ENCODE data around the gene NOS3. TPM values are rescaled to one million over a fixed set of nuclear protein-coding genes. Genes with fewer than 3 reads are reported as not detected.
"Not testable (repeated sequence)": the region's sequence is repeated elsewhere in the genome, so short reads cannot be mapped to it uniquely, and the experiment has no call there.

Gene NOS3
- total RNA-seq, 1 donor from 2014 or later: 0.22 TPM

DNA sequence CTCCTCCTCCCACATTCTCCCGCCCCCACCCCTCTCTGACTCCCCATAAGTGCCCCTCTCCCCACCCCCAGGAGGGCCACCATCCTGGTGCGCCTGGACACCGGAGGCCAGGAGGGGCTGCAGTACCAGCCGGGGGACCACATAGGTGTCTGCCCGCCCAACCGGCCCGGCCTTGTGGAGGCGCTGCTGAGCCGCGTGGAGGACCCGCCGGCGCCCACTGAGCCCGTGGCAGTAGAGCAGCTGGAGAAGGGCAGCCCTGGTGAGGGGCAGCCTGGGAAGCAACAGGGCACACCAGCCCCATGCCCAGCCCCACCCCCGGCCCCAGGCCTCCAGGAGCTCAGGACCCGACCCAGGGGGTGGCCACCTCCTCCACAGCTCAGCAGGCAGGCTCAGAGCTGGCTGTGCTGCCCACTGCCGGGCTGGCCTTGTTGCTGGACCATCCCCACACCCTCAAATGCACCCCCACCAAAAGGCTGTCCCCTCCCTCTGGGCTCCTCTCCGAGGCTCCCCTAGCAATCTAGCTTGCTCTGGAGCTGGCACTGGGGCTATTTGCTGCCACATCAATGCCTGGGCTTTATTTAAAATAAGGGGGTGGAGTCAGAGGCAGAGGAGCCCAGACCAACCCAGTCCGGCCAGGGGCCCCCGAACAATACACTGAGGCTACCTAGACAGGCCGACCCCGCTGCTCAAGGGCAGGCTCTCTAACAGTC, 18.7 kb downstream of the NOS3 start:
- H3K27me3 Mint-ChIP-seq: peaks cover under 1% of the 10 kb centered on the region
- POLR2A ChIA-PET: no interaction called here
- H3K9me3 Mint-ChIP-seq: no peaks in the 10 kb centered on the region
- no peak overlapping the region for H3K27ac Mint-ChIP-seq
- CTCF ChIA-PET: interaction anchor here (0.6 to 3.2 kb wide), 3 partner anchors 47 to 564 kb away, joined by 3 to 12 read pairs (median 4); no protein-coding TSS in a partner anchor
- no peak overlapping the region for H3K4me3 Mint-ChIP-seq
- H3K4me1 Mint-ChIP-seq: peaks cover 28% of the 10 kb centered on the region
- ATAC-seq (ENCODE audit: low read depth): no peak
- TF ChIP-seq CTCF (IDR thresholded peaks at IDR 0.05): no peak
- intact Hi-C loops (cut with micrococcal nuclease): loop anchor here (2.0 to 5.0 kb wide), 3 partner anchors 47 to 572 kb away; no protein-coding TSS in a partner anchor
- DNase-seq: no peak
- no peaks in the 10 kb centered on the region for H3K36me3 Mint-ChIP-seq (ENCODE audit: low read depth)

- ChIA-PET CTCF (interaction anchor here (0.6 to 3.2 kb wide), 3 partner anchors 48 to 564 kb away, joined by 3 to 12 read pairs (median 4); no protein-coding TSS in a partner anchor), POLR2A (no interaction called here)
- TF ChIP-seq CTCF (IDR thresholded peaks at IDR 0.05): no peak
- no peak overlapping the region for H3K27ac Mint-ChIP-seq
- intact Hi-C loops (cut with micrococcal nuclease): loop anchor here (5.0 kb wide), 2 partner anchors 342 to 573 kb away; no protein-coding TSS in a partner anchor
- H3K4me3 Mint-ChIP-seq: no peak overlapping the region
- H3K36me3 Mint-ChIP-seq (ENCODE audit: low read depth): no peaks in the 10 kb centered on the region
- DNase-seq (no peak), ATAC-seq (ENCODE audit: low read depth) (no peak)
- H3K4me1 Mint-ChIP-seq: peaks cover 32% of the 10 kb centered on the region
- H3K27me3 Mint-ChIP-seq: no peaks in the 10 kb centered on the region
- H3K9me3 Mint-ChIP-seq: no peaks in the 10 kb centered on the region
These were observed 19.2 kb downstream of the NOS3 start for GRCh38 chr7:151010037-151010306.

- no peak for TF ChIP-seq CTCF (IDR thresholded peaks at IDR 0.05)
- Mint-ChIP-seq H3K36me3 (ENCODE audit: low read depth) (no peaks in the 10 kb centered on the region), H3K27me3 (no peaks in the 10 kb centered on the region), H3K27ac (no peak overlapping the region), H3K4me3 (no peak overlapping the region), H3K9me3 (no peaks in the 10 kb centered on the region), H3K4me1 (peaks cover 38% of the 10 kb centered on the region)
- ATAC-seq (ENCODE audit: low read depth): no peak
- intact Hi-C loops (cut with micrococcal nuclease): loop anchor here (5.0 kb wide), 2 partner anchors 342 to 573 kb away; no protein-coding TSS in a partner anchor
- DNase-seq: no peak
- CTCF ChIA-PET: interaction anchor here (0.6 to 3.2 kb wide), 4 partner anchors 48 to 565 kb away, joined by 3 to 12 read pairs (median 4); no protein-coding TSS in a partner anchor
- POLR2A ChIA-PET: no interaction called here
These were observed 19.7 kb downstream of the NOS3 start for GRCh38 chr7:151010307-151011096.

DNA sequence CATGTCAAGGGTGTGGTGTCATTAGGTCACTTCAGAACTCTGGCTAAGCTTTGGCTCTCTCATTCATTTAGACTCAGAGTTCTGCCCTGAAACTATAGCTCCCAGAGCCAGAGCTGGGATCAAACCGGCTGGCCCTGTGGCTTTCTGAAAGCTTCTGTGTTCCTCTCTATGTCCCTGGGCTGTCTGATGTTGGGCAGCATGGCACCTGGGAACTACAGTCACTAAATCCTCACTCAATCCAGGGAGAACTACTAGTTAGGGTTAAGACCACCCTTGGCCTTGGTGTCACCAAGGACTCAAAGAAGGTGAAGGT, 20.2 kb downstream of the NOS3 start:
- intact Hi-C loops (cut with micrococcal nuclease): loop anchor here (5.0 kb wide), 2 partner anchors 341 to 574 kb away; no protein-coding TSS in a partner anchor
- ATAC-seq (ENCODE audit: low read depth): no peak
- CTCF ChIA-PET: interaction anchor here (0.7 to 3.2 kb wide), 2 partner anchors 49 to 153 kb away, joined by 3 to 12 read pairs; no protein-coding TSS in a partner anchor
- Mint-ChIP-seq H3K9me3 (no peaks in the 10 kb centered on the region), H3K4me3 (no peak overlapping the region), H3K36me3 (ENCODE audit: low read depth) (no peaks in the 10 kb centered on the region), H3K27me3 (no peaks in the 10 kb centered on the region), H3K27ac (no peak overlapping the region), H3K4me1 (peaks cover 40% of the 10 kb centered on the region)
- no peak for TF ChIP-seq CTCF (IDR thresholded peaks at IDR 0.05)
- POLR2A ChIA-PET: no interaction called here
- DNase-seq: no peak

DNA sequence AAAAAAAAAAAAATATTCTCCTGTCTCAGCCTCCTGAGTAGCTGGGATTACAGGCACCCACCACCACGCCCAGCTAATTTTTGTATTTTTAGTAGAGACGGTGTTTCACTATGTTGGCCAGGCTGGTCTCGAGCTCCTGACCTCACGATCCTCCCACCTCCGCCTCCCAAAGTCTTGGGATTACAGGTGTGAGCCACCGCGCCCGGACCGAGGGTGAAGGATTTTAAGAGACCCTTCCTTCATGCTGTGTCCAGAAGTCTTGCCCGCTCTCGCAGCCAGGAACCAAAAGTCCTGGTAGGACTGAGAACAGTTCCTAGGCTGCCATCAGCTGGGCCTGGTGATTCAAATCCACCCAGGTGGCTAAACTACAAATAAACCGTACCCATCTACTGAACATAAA, 20.8 kb downstream of the NOS3 start:
- CTCF ChIA-PET: interaction anchor here (1.7 kb wide), 1 partner anchor 100 kb away, joined by 5 read pairs; no protein-coding TSS in a partner anchor
- ATAC-seq (ENCODE audit: low read depth); H3K27me3 Mint-ChIP-seq; H3K9me3 Mint-ChIP-seq; POLR2A ChIA-PET; DNase-seq; H3K36me3 Mint-ChIP-seq (ENCODE audit: low read depth); H3K27ac Mint-ChIP-seq; H3K4me3 Mint-ChIP-seq: not testable (repeated sequence)
- intact Hi-C loops (cut with micrococcal nuclease): loop anchor here (2.0 to 5.0 kb wide), 4 partner anchors 77 to 574 kb away; no protein-coding TSS in a partner anchor
- H3K4me1 Mint-ChIP-seq: peaks cover 41% of the 10 kb centered on the region
